Nephron (organoid): ENCODE results near the gene EMX1.

ENCODE experiments used
- H3K27ac Mint-ChIP-seq, 3 experiments: 2 replicates each; pipeline ENCODE4 v1.8.0; 2020; ENCODE audit warnings: mixed read lengths in 3 of 3, mild to moderate bottlenecking in 2 of 3, moderate library complexity in 1 of 3
- H3K27me3 Mint-ChIP-seq: 2 replicates; pipeline ENCODE4 v1.8.0; 2021; ENCODE audit warnings: low read depth, mild to moderate bottlenecking, moderate library complexity, mixed read lengths
- H3K36me3 Mint-ChIP-seq: 2 replicates; pipeline ENCODE4 v1.8.0; 2020; ENCODE audit warnings: low read depth, mixed read lengths
- H3K4me1 Mint-ChIP-seq: 2 replicates; pipeline ENCODE4 v1.8.0; 2020; ENCODE audit warnings: mixed read lengths
- H3K4me3 Mint-ChIP-seq, 3 experiments: 2 replicates each; pipeline ENCODE4 v1.8.0; 2020; ENCODE audit warnings: mild to moderate bottlenecking in 3 of 3, mixed read lengths in 3 of 3, moderate library complexity in 2 of 3
- H3K9me3 Mint-ChIP-seq: 2 replicates; pipeline ENCODE4 v1.8.0; 2020; ENCODE audit warnings: mixed read lengths
- CTCF ChIP-seq, 3 experiments: fragments of 200-600 bp; sonication (generic); IDR thresholded peaks; one replicate each; pipeline ENCODE4 v1.5.0; 2021; ENCODE audit warnings: antibody characterized with exemption in 3 of 3; ENCODE audit not compliant: unreplicated experiment in 3 of 3

The EMX1 gene

GRCh38 chr2:72973137-72973535 lies 55.8 kb downstream of the EMX1 start:
- no peaks in the 10 kb centered on the region for H3K9me3 Mint-ChIP-seq
- TF ChIP-seq CTCF (IDR thresholded peaks at IDR 0.05; ENCODE audit: unreplicated experiment in 3 of 3) = no peak
- no peak overlapping the region for H3K27ac Mint-ChIP-seq
- no peak overlapping the region for H3K4me3 Mint-ChIP-seq
- peaks cover 22% of the 10 kb centered on the region for H3K27me3 Mint-ChIP-seq
- no peaks in the 10 kb centered on the region for H3K36me3 Mint-ChIP-seq
- no peaks in the 10 kb centered on the region for H3K4me1 Mint-ChIP-seq

- TF ChIP-seq CTCF (IDR thresholded peaks at IDR 0.05; ENCODE audit: unreplicated experiment in 3 of 3) = peak; percentile 61 to 77 (median 67)
- Mint-ChIP-seq H3K27me3 (peaks cover 22% of the 10 kb centered on the region), H3K4me3 (no peak overlapping the region), H3K27ac (no peak overlapping the region), H3K9me3 (no peaks in the 10 kb centered on the region), H3K36me3 (no peaks in the 10 kb centered on the region), H3K4me1 (no peaks in the 10 kb centered on the region)
Measured at GRCh38 chr2:72973566-72974435, 56.5 kb downstream of the EMX1 start.

- no peaks in the 10 kb centered on the region for H3K9me3 Mint-ChIP-seq
- H3K27me3 Mint-ChIP-seq = peaks cover 22% of the 10 kb centered on the region
- no peaks in the 10 kb centered on the region for H3K36me3 Mint-ChIP-seq
- no peak overlapping the region for H3K27ac Mint-ChIP-seq
- no peaks in the 10 kb centered on the region for H3K4me1 Mint-ChIP-seq
- no peak overlapping the region for H3K4me3 Mint-ChIP-seq
- TF ChIP-seq CTCF (IDR thresholded peaks at IDR 0.05; ENCODE audit: unreplicated experiment in 3 of 3) = no peak
Measured at GRCh38 chr2:72974436-72974754, 57.1 kb downstream of the EMX1 start.

GRCh38 chr2:72975017-72975416 lies 57.7 kb downstream of the EMX1 start:
- TF ChIP-seq CTCF (IDR thresholded peaks at IDR 0.05; ENCODE audit: unreplicated experiment in 3 of 3) = no peak
- H3K27me3 Mint-ChIP-seq = peaks cover 22% of the 10 kb centered on the region
- no peak overlapping the region for H3K4me3 Mint-ChIP-seq
- no peak overlapping the region for H3K27ac Mint-ChIP-seq
- H3K9me3 Mint-ChIP-seq = no peaks in the 10 kb centered on the region
- H3K4me1 Mint-ChIP-seq = no peaks in the 10 kb centered on the region
- no peaks in the 10 kb centered on the region for H3K36me3 Mint-ChIP-seq

GRCh38 chr2:72979896-72980295 lies 62.6 kb downstream of the EMX1 start:
- Mint-ChIP-seq H3K4me1 (peaks cover 9% of the 10 kb centered on the region), H3K36me3 (no peaks in the 10 kb centered on the region)

More at GRCh38 chr2:72979896-72980295, 62.6 kb downstream of the EMX1 start:
- Mint-ChIP-seq H3K4me3 (no peak overlapping the region), H3K27me3 (peaks cover 7% of the 10 kb centered on the region), H3K9me3 (no peaks in the 10 kb centered on the region), H3K27ac (no peak overlapping the region)
- TF ChIP-seq CTCF (IDR thresholded peaks at IDR 0.05; ENCODE audit: unreplicated experiment in 3 of 3) = no peak
